ENCODE results near the gene BCHE.

Gene BCHE

GRCh38 chr3:165729756-165730155 lies 107.5 kb downstream of the BCHE start:
- no peak overlapping the region for H3K4me3 ChIP-seq (ENCODE audit: low read depth, low read length)
- POLR2A ChIA-PET: no interaction called here
- H3K9me3 ChIP-seq (ENCODE audit: control insufficient read depth, insufficient read depth, low read depth, low read length): no peaks in the 10 kb centered on the region
- H3K36me3 ChIP-seq (ENCODE audit: control insufficient read depth in 2 of 2, insufficient read depth in 1 of 2, low read length in 2 of 2): no peaks in the 10 kb centered on the region
- no peak overlapping the region for H3K27ac ChIP-seq (ENCODE audit: extremely low read depth, low read depth, low read length)
- no peaks in the 10 kb centered on the region for H3K4me1 ChIP-seq (ENCODE audit: control insufficient read depth, insufficient read depth, low read length)
- TF ChIP-seq, protein P1, sequence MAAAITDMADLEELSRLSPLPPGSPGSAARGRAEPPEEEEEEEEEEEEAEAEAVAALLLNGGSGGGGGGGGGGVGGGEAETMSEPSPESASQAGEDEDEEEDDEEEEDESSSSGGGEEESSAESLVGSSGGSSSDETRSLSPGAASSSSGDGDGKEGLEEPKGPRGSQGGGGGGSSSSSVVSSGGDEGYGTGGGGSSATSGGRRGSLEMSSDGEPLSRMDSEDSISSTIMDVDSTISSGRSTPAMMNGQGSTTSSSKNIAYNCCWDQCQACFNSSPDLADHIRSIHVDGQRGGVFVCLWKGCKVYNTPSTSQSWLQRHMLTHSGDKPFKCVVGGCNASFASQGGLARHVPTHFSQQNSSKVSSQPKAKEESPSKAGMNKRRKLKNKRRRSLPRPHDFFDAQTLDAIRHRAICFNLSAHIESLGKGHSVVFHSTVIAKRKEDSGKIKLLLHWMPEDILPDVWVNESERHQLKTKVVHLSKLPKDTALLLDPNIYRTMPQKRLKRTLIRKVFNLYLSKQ (tag by site-specific recombination; IDR thresholded peaks at IDR 0.05; ENCODE audit: borderline replicate concordance): no peak
- TF ChIP-seq ZNF624 (tag by site-specific recombination; IDR thresholded peaks at IDR 0.05) (no peak), ZNF776 (tag by site-specific recombination; IDR thresholded peaks at IDR 0.05; ENCODE audit: borderline replicate concordance) (no peak), KLF16 (tag by site-specific recombination; IDR thresholded peaks at IDR 0.05) (no peak), ZNF473 (tag by site-specific recombination; IDR thresholded peaks at IDR 0.05) (no peak), ZNF140 (tag by site-specific recombination; IDR thresholded peaks at IDR 0.05) (no peak), ZIC2 (tag by site-specific recombination; IDR thresholded peaks at IDR 0.05) (no peak), ZNF48 (tag by site-specific recombination; IDR thresholded peaks at IDR 0.05) (no peak), GLI2 (tag by site-specific recombination; IDR thresholded peaks at IDR 0.05; ENCODE audit: borderline replicate concordance, low read depth) (no peak), ZNF792 (tag by site-specific recombination; IDR thresholded peaks at IDR 0.05) (no peak)
- TF ChIP-seq, protein P2, sequence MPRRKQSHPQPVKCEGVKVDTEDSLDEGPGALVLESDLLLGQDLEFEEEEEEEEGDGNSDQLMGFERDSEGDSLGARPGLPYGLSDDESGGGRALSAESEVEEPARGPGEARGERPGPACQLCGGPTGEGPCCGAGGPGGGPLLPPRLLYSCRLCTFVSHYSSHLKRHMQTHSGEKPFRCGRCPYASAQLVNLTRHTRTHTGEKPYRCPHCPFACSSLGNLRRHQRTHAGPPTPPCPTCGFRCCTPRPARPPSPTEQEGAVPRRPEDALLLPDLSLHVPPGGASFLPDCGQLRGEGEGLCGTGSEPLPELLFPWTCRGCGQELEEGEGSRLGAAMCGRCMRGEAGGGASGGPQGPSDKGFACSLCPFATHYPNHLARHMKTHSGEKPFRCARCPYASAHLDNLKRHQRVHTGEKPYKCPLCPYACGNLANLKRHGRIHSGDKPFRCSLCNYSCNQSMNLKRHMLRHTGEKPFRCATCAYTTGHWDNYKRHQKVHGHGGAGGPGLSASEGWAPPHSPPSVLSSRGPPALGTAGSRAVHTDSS (tag by site-specific recombination; IDR thresholded peaks at IDR 0.05): no peak
- CTCF ChIA-PET: no interaction called here

GRCh38 chr3:165728924-165729323 lies 108.3 kb downstream of the BCHE start:
- no peak overlapping the region for H3K4me3 ChIP-seq (ENCODE audit: low read depth, low read length)
- POLR2A ChIA-PET: no interaction called here

More at GRCh38 chr3:165728924-165729323, 108.3 kb downstream of the BCHE start:
- Histone ChIP-seq H3K9me3 (ENCODE audit: control insufficient read depth, insufficient read depth, low read depth, low read length) (no peaks in the 10 kb centered on the region), H3K36me3 (ENCODE audit: control insufficient read depth in 2 of 2, insufficient read depth in 1 of 2, low read length in 2 of 2) (no peaks in the 10 kb centered on the region), H3K27ac (ENCODE audit: extremely low read depth, low read depth, low read length) (no peak overlapping the region), H3K4me1 (ENCODE audit: control insufficient read depth, insufficient read depth, low read length) (no peaks in the 10 kb centered on the region)
- no peak for TF ChIP-seq ZNF341 (tag by site-specific recombination; IDR thresholded peaks at IDR 0.05; ENCODE audit: low read depth)
- TF ChIP-seq ZNF639 (tag by site-specific recombination; IDR thresholded peaks at IDR 0.05): no peak
- no peak for TF ChIP-seq ZNF24 (tag by site-specific recombination; IDR thresholded peaks at IDR 0.05)
- TF ChIP-seq KLF9 (tag by site-specific recombination; IDR thresholded peaks at IDR 0.05; ENCODE audit: low read depth): no peak
- no peak for TF ChIP-seq HIC1 (tag by site-specific recombination; IDR thresholded peaks at IDR 0.05)
- TF ChIP-seq ZNF2 (tag by site-specific recombination; IDR thresholded peaks at IDR 0.05): no peak
- no peak for TF ChIP-seq MYNN (tag by site-specific recombination; IDR thresholded peaks at IDR 0.05; ENCODE audit: borderline replicate concordance)
- TF ChIP-seq, protein P3, sequence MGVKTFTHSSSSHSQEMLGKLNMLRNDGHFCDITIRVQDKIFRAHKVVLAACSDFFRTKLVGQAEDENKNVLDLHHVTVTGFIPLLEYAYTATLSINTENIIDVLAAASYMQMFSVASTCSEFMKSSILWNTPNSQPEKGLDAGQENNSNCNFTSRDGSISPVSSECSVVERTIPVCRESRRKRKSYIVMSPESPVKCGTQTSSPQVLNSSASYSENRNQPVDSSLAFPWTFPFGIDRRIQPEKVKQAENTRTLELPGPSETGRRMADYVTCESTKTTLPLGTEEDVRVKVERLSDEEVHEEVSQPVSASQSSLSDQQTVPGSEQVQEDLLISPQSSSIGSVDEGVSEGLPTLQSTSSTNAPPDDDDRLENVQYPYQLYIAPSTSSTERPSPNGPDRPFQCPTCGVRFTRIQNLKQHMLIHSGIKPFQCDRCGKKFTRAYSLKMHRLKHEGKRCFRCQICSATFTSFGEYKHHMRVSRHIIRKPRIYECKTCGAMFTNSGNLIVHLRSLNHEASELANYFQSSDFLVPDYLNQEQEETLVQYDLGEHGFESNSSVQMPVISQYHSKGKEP (tag by site-specific recombination; IDR thresholded peaks at IDR 0.05): no peak
- TF ChIP-seq ZNF26 (tag by site-specific recombination; IDR thresholded peaks at IDR 0.05): no peak
- TF ChIP-seq KLF10 (tag by site-specific recombination; IDR thresholded peaks at IDR 0.05): no peak
- TF ChIP-seq ZNF18 (tag by site-specific recombination; IDR thresholded peaks at IDR 0.05): no peak
- no peak for TF ChIP-seq ZNF830 (tag by site-specific recombination; IDR thresholded peaks at IDR 0.05; ENCODE audit: low read depth)
- no peak for TF ChIP-seq ZNF624 (tag by site-specific recombination; IDR thresholded peaks at IDR 0.05)
- CTCF ChIA-PET: no interaction called here
